Neural cell (in vitro differentiated cells): ENCODE results near the gene ORM2. TPM values are rescaled to one million over a fixed set of nuclear protein-coding genes. Genes with fewer than 3 reads are reported as not detected.

Experiments used
- H2AFZ ChIP-seq: fragments of 200-600, 300-800 bp; sonication (generic), shearing (Covaris generic); 2 replicates; pipeline ENCODE4 v1.6.0; 2014; ENCODE audit warnings: low read depth, mild to moderate bottlenecking, antibody characterized with exemption, low read length, moderate library complexity
- H3F3A ChIP-seq: fragments of 200-600 bp; shearing (Covaris generic); 2 replicates; pipeline ENCODE4 v1.6.1; 2016; ENCODE audit warnings: mild to moderate bottlenecking, moderate library complexity, mixed read lengths, antibody characterized with exemption, low read length; ENCODE audit not compliant: insufficient read depth, poor library complexity, severe bottlenecking
- H3K27ac ChIP-seq: fragments of 200-600, 300-800 bp; sonication (generic), shearing (Covaris generic); 2 replicates; pipeline ENCODE4 v1.5.1; 2014; ENCODE audit warnings: mild to moderate bottlenecking, low read length, moderate library complexity
- H3K27me3 ChIP-seq: fragments of 300-800, 200-600 bp; sonication (generic), shearing (Covaris generic); 2 replicates; pipeline ENCODE4 v1.6.0; 2014; ENCODE audit warnings: mild to moderate bottlenecking, low read depth, low read length, moderate library complexity; ENCODE audit not compliant: insufficient read depth
- H3K36me3 ChIP-seq: fragments of 300-800, 200-600 bp; sonication (generic), shearing (Covaris generic); 2 replicates; pipeline ENCODE4 v1.5.1; 2014; ENCODE audit warnings: mild to moderate bottlenecking, antibody characterized with exemption, low read length, moderate library complexity; ENCODE audit not compliant: insufficient read depth
- H3K4me2 ChIP-seq: fragments of 300-800, 200-600 bp; sonication (generic), shearing (Covaris generic); 2 replicates; pipeline ENCODE4 v1.6.0; 2014; ENCODE audit warnings: mild to moderate bottlenecking, low read length
- H3K4me3 ChIP-seq: fragments of 300-800, 200-600 bp; sonication (generic), shearing (Covaris generic); 2 replicates; pipeline ENCODE4 v1.5.1; 2014; ENCODE audit warnings: mild to moderate bottlenecking, low read length, moderate library complexity
- H3K79me2 ChIP-seq: fragments of 200-600 bp; shearing (Covaris generic); replicated peaks from 2 replicates; pipeline ENCODE4 v1.6.0; 2014; ENCODE audit warnings: mild to moderate bottlenecking, low read length, moderate library complexity; ENCODE audit not compliant: insufficient read depth
- H3K9ac ChIP-seq: fragments of 300-800, 200-600 bp; sonication (generic), shearing (Covaris generic); 2 replicates; pipeline ENCODE4 v1.6.1; 2016; ENCODE audit warnings: mild to moderate bottlenecking, low read length, mixed read lengths
- H3K9me2 ChIP-seq: fragments of 200-600 bp; shearing (Covaris generic); 2 replicates; pipeline ENCODE4 v1.6.1; 2016; ENCODE audit warnings: mild to moderate bottlenecking, low read length, mixed read lengths; ENCODE audit not compliant: insufficient read depth
- H3K9me3 ChIP-seq: fragments of 200-600, 300-800 bp; sonication (generic), shearing (Covaris generic); 2 replicates; pipeline ENCODE4 v1.6.1; 2016; ENCODE audit warnings: mild to moderate bottlenecking, mixed run types, low read length, moderate library complexity, mixed read lengths
- H4K20me1 ChIP-seq: fragments of 200-600 bp; shearing (Covaris generic); 2 replicates; pipeline ENCODE4 v1.6.1; 2016; ENCODE audit warnings: mild to moderate bottlenecking, mixed run types; ENCODE audit not compliant: insufficient read depth
- CTCF ChIP-seq: fragments of 450-650 bp; IDR thresholded peaks from 2 replicates; pipeline ENCODE4 v1.5.1; 2014; ENCODE audit warnings: antibody characterized with exemption, mild to moderate bottlenecking, moderate library complexity; ENCODE audit not compliant: poor library complexity, severe bottlenecking
- EP300 ChIP-seq: fragments of 450-650 bp; conservative IDR thresholded peaks from 2 replicates; pipeline ENCODE4 v1.6.1; 2014; ENCODE audit warnings: antibody characterized with exemption, mild to moderate bottlenecking, moderate library complexity; ENCODE audit not compliant: poor library complexity, severe bottlenecking
- EZH2 ChIP-seq: fragments of 200-600, 300-800 bp; shearing (Covaris generic), sonication (generic); IDR thresholded peaks from 2 replicates; pipeline ENCODE4 v1.6.1; 2014; ENCODE audit warnings: antibody characterized with exemption, low read length, borderline replicate concordance, mild to moderate bottlenecking; ENCODE audit not compliant: insufficient read depth, poor library complexity, severe bottlenecking
- MXI1 ChIP-seq: fragments of 450-650 bp; conservative IDR thresholded peaks from 2 replicates; pipeline ENCODE4 v1.6.1; 2014; ENCODE audit warnings: antibody characterized with exemption, mild to moderate bottlenecking; ENCODE audit not compliant: poor library complexity, severe bottlenecking
- POLR2AphosphoS5 ChIP-seq: IDR thresholded peaks from 2 replicates; pipeline ENCODE4 v1.6.1; 2012
- RAD21 ChIP-seq: fragments of 450-650 bp; conservative IDR thresholded peaks from 2 replicates; pipeline ENCODE4 v1.6.1; 2014; ENCODE audit warnings: antibody characterized with exemption, mild to moderate bottlenecking, moderate library complexity
- SMC3 ChIP-seq: fragments of 450-650 bp; conservative IDR thresholded peaks from 2 replicates; pipeline ENCODE4 v1.6.1; 2014; ENCODE audit warnings: antibody characterized with exemption, mild to moderate bottlenecking, moderate library complexity; ENCODE audit not compliant: poor library complexity
- TAF1 ChIP-seq: IDR thresholded peaks from 2 replicates; pipeline ENCODE4 v1.6.1; 2012; ENCODE audit warnings: low read depth
- polyA plus RNA-seq: library from polyadenylated mRNA; depleted of rRNA; stranded (reverse); fragments of >200 nt; gene quantifications from 2 replicates; pipeline ENCODE4 v1.2.3, GENCODE V29; 2014
- TF ChIP-seq, protein P1 (sequence below): IDR thresholded peaks from 2 replicates; pipeline ENCODE4 v1.6.1; 2012; ENCODE audit warnings: borderline replicate concordance

The ORM2 gene
- polyA plus RNA-seq, 1 donor from 2014 or later = not detected

DNA sequence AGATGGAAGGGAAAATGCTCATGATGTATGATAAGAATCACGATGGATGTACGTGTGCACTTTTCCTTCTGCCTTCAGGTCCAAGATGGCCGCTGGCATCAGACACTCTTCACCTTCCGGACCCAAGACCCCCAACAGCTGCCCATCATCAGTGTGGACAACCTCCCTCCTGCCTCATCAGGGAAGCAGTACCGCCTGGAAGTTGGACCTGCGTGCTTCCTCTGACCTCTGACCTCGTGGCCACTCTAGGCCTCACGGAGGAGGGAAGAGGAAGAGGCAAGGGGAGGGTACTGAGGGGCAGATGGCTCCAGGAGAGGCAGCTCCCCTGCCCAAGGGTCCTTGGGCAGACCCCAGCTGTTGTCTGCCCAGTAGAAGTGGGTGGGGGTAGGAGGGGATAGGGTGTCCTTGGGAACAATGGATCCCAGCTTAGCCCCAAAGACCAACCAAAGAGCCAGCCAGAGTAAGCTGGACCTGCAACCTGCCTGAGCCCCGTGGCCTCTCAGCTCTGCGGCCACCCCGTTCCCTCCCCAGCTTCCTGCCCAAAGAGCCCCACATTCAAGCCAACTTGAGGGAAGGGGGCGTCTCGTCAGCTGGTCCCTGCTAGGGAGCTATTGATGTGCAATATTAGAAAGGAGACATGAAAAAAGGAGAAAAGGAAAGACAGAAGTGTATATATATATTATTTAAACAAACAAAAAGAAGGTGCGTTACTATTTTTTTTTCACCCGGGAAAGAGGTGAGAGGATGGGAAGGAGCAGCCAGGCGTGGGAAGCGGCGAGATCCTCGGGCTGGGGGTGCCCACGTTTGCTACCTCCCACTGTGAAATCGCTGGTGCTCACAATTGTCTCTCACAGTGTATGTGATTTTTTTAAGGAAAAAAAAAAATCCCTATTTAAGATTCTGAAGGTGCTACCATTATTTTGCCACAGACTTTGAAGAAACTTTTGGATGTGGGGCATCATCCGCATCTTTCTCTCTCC is 18.9 kb upstream of the ORM2 start:
- Histone ChIP-seq H3K79me2 (no peaks in the 10 kb centered on the region), H3F3A (no peaks in the 10 kb centered on the region), H3K9me2 (no peaks in the 10 kb centered on the region), H3K27ac (no peak overlapping the region), H2AFZ (no peak overlapping the region), H3K9me3 (no peaks in the 10 kb centered on the region), H3K9ac (no peak overlapping the region), H3K4me2 (no peak overlapping the region), H4K20me1 (no peaks in the 10 kb centered on the region), H3K36me3 (no peaks in the 10 kb centered on the region), H3K4me3 (no peak overlapping the region), H3K27me3 (no peaks in the 10 kb centered on the region)
- TF ChIP-seq RAD21 (no peak), POLR2AphosphoS5 (no peak), TAF1 (no peak)
- TF ChIP-seq, protein P1, sequence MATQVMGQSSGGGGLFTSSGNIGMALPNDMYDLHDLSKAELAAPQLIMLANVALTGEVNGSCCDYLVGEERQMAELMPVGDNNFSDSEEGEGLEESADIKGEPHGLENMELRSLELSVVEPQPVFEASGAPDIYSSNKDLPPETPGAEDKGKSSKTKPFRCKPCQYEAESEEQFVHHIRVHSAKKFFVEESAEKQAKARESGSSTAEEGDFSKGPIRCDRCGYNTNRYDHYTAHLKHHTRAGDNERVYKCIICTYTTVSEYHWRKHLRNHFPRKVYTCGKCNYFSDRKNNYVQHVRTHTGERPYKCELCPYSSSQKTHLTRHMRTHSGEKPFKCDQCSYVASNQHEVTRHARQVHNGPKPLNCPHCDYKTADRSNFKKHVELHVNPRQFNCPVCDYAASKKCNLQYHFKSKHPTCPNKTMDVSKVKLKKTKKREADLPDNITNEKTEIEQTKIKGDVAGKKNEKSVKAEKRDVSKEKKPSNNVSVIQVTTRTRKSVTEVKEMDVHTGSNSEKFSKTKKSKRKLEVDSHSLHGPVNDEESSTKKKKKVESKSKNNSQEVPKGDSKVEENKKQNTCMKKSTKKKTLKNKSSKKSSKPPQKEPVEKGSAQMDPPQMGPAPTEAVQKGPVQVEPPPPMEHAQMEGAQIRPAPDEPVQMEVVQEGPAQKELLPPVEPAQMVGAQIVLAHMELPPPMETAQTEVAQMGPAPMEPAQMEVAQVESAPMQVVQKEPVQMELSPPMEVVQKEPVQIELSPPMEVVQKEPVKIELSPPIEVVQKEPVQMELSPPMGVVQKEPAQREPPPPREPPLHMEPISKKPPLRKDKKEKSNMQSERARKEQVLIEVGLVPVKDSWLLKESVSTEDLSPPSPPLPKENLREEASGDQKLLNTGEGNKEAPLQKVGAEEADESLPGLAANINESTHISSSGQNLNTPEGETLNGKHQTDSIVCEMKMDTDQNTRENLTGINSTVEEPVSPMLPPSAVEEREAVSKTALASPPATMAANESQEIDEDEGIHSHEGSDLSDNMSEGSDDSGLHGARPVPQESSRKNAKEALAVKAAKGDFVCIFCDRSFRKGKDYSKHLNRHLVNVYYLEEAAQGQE = no peak

DNA sequence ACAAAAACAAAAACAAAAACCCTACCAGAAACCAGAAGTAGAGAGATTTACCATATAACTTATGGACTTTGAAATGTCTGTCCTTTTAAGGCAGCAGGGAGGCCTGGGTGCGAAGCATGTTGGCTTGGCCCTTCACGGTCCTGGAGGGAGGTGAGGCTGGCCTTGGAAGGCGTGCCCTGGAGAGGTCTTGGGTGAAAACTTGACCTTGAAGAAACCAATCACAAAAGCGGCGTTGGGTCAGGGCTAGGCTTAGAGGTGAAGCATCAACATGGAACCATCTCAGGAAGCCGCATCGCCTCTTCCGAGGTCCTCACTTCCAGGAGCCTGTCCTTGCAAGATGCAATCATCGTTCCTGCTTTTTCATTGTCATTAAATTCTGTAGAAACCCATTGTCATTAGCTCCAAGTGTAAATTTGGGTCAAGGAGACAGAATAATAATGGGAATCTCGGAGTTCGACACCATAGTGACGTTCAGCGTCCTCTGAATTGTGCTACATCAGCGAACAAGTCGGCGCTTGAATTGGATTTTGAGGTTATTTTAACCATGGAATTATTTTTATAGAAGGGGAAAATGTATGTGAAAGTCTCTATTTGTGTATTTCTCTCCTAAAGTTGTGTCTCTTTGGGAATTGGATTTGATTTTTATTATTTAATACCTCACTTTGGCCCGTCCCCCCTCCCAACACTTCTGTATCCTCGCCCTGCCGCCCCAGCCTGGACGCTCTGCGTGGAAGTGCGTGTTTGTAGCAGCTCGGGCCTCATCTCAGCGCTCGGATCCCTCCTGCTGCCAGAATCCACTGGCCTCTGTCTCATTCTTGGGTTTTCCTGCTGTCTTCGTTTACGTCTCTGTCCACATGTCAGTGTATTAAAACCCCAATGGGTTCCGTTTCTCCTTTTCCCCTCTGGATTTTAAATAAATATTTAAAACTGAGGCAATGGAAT is 17.8 kb upstream of the ORM2 start:
- Histone ChIP-seq H3K4me2 (no peak overlapping the region), H3K9me3 (no peaks in the 10 kb centered on the region), H3K9me2 (no peaks in the 10 kb centered on the region), H3K9ac (no peak overlapping the region), H2AFZ (no peak overlapping the region), H3K36me3 (no peaks in the 10 kb centered on the region), H3K27me3 (no peaks in the 10 kb centered on the region), H3K79me2 (no peaks in the 10 kb centered on the region), H4K20me1 (no peaks in the 10 kb centered on the region), H3K4me3 (no peak overlapping the region), H3F3A (no peaks in the 10 kb centered on the region), H3K27ac (no peak overlapping the region)
- no peak for TF ChIP-seq CTCF
- no peak for TF ChIP-seq EZH2
- TF ChIP-seq SMC3 = no peak
- TF ChIP-seq RAD21 = no peak
- no peak for TF ChIP-seq POLR2AphosphoS5
- no peak for TF ChIP-seq TAF1
- TF ChIP-seq MXI1 = no peak
- TF ChIP-seq, protein P1 = no peak
- TF ChIP-seq EP300 = no peak
